Amniotic stem cell (primary cell): ENCODE measurements around the gene PARK7.

Experiments
- DNase-seq: peaks from one replicate; lab custom pipeline; 2025; lab: John Stamatoyannopoulos, UW

The PARK7 gene

GRCh38 chr1:8010080-8010664 lies 48.7 kb downstream of the PARK7 start:
- no peak for DNase-seq

- no peak for DNase-seq
These were observed 49.5 kb downstream of the PARK7 start for GRCh38 chr1:8011016-8011415.

- DNase-seq: no peak
These were observed 50.7 kb downstream of the PARK7 start for GRCh38 chr1:8011923-8012858.

- DNase-seq: no peak
These were observed 51.4 kb downstream of the PARK7 start for GRCh38 chr1:8012955-8013354.

- no peak for DNase-seq
These were observed 51.9 kb downstream of the PARK7 start for GRCh38 chr1:8013399-8013798.

- no peak for DNase-seq
These were observed 52.3 kb downstream of the PARK7 start for GRCh38 chr1:8013800-8014199.

GRCh38 chr1:8014381-8014988 lies 53.0 kb downstream of the PARK7 start:
- DNase-seq: no peak

- DNase-seq: peak; percentile 67
These were observed 53.7 kb downstream of the PARK7 start for GRCh38 chr1:8015036-8015808.

- DNase-seq: no peak
These were observed 54.3 kb downstream of the PARK7 start for GRCh38 chr1:8015809-8016165.

- no peak for DNase-seq
These were observed 54.8 kb downstream of the PARK7 start for GRCh38 chr1:8016210-8016894.

GRCh38 chr1:8016895-8017241 lies 55.4 kb downstream of the PARK7 start:
- DNase-seq: no peak

- DNase-seq: no peak
These were observed 56.1 kb downstream of the PARK7 start for GRCh38 chr1:8017495-8018197.

- no peak for DNase-seq
These were observed 57.1 kb downstream of the PARK7 start for GRCh38 chr1:8018492-8019228.

GRCh38 chr1:8019229-8019620 lies 57.7 kb downstream of the PARK7 start:
- DNase-seq: no peak

GRCh38 chr1:8020032-8020431 lies 58.5 kb downstream of the PARK7 start:
- no peak for DNase-seq

- DNase-seq: no peak
These were observed 60.3 kb downstream of the PARK7 start for GRCh38 chr1:8021676-8022266.

- no peak for DNase-seq
These were observed 61.1 kb downstream of the PARK7 start for GRCh38 chr1:8022395-8023286.

- DNase-seq: no peak
These were observed 61.9 kb downstream of the PARK7 start for GRCh38 chr1:8023287-8023994.

GRCh38 chr1:8023995-8024313 lies 62.4 kb downstream of the PARK7 start:
- no peak for DNase-seq
